Thyroid gland (tissue), 4 donors: ENCODE data around the gene ULK4.

Experiments
- POLR2A ChIP-seq, 2 donors: fragments of 450-650 bp; IDR thresholded peaks; one replicate each; pipeline ENCODE4 v1.6.1; 2017; ENCODE audit warnings: antibody characterized with exemption in 2 of 2, mild to moderate bottlenecking in 2 of 2, moderate library complexity in 1 of 2
- TF ChIP-seq, protein P1 (sequence below), 6 experiments: fragments of 200-600 bp in 3 of 6; fragments of 450-650 bp in 3 of 6; sonication (generic) in 3 of 6; IDR thresholded peaks; one replicate each; pipeline ENCODE4 v1.5.1; 2016 to 2019; ENCODE audit warnings: antibody characterized with exemption in 6 of 6, mild to moderate bottlenecking in 2 of 6, inconsistent platforms in 1 of 6, moderate library complexity in 1 of 6

DNA sequence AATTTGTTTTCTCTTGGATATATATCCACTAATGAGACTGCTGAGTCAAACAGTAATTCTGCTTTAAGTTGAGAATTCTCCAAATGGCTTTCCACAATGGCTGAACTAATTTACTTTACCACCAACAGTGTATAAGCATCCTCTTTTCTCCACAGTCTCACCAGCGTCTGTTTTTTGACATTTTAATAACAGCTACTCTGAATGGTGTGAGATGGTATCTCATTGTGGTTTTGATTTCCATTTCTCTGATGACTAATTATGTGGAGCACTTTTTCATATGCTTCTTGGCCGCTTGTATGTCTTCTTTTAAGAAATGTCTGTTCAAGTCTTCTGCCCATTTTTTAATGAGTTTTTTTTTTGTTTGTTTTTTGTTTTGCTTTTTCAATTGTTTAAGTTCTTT is 556.4 kb downstream of the ULK4 start:
- TF ChIP-seq, protein P1, sequence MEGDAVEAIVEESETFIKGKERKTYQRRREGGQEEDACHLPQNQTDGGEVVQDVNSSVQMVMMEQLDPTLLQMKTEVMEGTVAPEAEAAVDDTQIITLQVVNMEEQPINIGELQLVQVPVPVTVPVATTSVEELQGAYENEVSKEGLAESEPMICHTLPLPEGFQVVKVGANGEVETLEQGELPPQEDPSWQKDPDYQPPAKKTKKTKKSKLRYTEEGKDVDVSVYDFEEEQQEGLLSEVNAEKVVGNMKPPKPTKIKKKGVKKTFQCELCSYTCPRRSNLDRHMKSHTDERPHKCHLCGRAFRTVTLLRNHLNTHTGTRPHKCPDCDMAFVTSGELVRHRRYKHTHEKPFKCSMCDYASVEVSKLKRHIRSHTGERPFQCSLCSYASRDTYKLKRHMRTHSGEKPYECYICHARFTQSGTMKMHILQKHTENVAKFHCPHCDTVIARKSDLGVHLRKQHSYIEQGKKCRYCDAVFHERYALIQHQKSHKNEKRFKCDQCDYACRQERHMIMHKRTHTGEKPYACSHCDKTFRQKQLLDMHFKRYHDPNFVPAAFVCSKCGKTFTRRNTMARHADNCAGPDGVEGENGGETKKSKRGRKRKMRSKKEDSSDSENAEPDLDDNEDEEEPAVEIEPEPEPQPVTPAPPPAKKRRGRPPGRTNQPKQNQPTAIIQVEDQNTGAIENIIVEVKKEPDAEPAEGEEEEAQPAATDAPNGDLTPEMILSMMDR (IDR thresholded peaks at IDR 0.05), result no peak
- TF ChIP-seq POLR2A (IDR thresholded peaks at IDR 0.05), result no peak
